Chondrocyte (in vitro differentiated cells): Measurements from ENCODE around the gene CAB39. TPM values are rescaled to one million over a fixed set of nuclear protein-coding genes. Genes with fewer than 3 reads are reported as not detected.

ENCODE experiments used
- DNase-seq: peaks from one replicate; pipeline ENCODE4 v3.0.0; 2021; ENCODE audit warnings: mixed read lengths, low spot score
- H3K27ac Mint-ChIP-seq: one replicate; pipeline ENCODE4 v1.8.0; 2021; ENCODE audit warnings: mild to moderate bottlenecking, moderate library complexity, mixed read lengths; ENCODE audit not compliant: unreplicated experiment
- H3K27me3 Mint-ChIP-seq: 2 replicates; pipeline ENCODE4 v1.8.0; 2021; ENCODE audit warnings: low read depth, mixed read lengths
- H3K36me3 Mint-ChIP-seq: 2 replicates; pipeline ENCODE4 v1.8.0; 2021; ENCODE audit warnings: low read depth, mixed read lengths
- H3K4me1 Mint-ChIP-seq: 2 replicates; pipeline ENCODE4 v1.8.0; 2021; ENCODE audit warnings: low read depth, mild to moderate bottlenecking, mixed read lengths
- H3K4me3 Mint-ChIP-seq: one replicate; pipeline ENCODE4 v1.8.0; 2021; ENCODE audit warnings: mild to moderate bottlenecking, moderate library complexity, mixed read lengths; ENCODE audit not compliant: unreplicated experiment
- H3K9me3 Mint-ChIP-seq: 2 replicates; pipeline ENCODE4 v1.8.0; 2021; ENCODE audit warnings: low read depth, mixed read lengths
- CTCF ChIP-seq: fragments of 200-600 bp; sonication (generic); IDR thresholded peaks from 2 replicates; pipeline ENCODE4 v1.5.0; 2021; ENCODE audit warnings: antibody characterized with exemption, mild to moderate bottlenecking, moderate library complexity
- total RNA-seq: library from RNA; stranded (reverse); gene quantifications from 3 replicates; pipeline ENCODE4 v1.2.1, GENCODE V29; 2021

CAB39 gene
- total RNA-seq, 1 donor from 2014 or later, result 33.4 TPM

- Mint-ChIP-seq H3K4me3 (no peak overlapping the region), H3K27me3 (no peaks in the 10 kb centered on the region), H3K36me3 (peaks cover 13% of the 10 kb centered on the region), H3K27ac (no peak overlapping the region), H3K9me3 (peaks cover 9% of the 10 kb centered on the region), H3K4me1 (peaks cover 52% of the 10 kb centered on the region)
- no peak for TF ChIP-seq CTCF
- no peak for DNase-seq
Measured at GRCh38 chr2:230779607-230780006, 67.0 kb downstream of the CAB39 start.

- DNase-seq, result no peak
- H3K27me3 Mint-ChIP-seq, result no peaks in the 10 kb centered on the region
- peaks cover 15% of the 10 kb centered on the region for H3K9me3 Mint-ChIP-seq
- H3K27ac Mint-ChIP-seq, result peak overlapping the region; percentile 37
- TF ChIP-seq CTCF, result no peak
- H3K36me3 Mint-ChIP-seq, result peaks cover 15% of the 10 kb centered on the region
- no peak overlapping the region for H3K4me3 Mint-ChIP-seq
- H3K4me1 Mint-ChIP-seq, result peaks cover 46% of the 10 kb centered on the region
Measured at GRCh38 chr2:230781130-230781797, 68.6 kb downstream of the CAB39 start.

DNA sequence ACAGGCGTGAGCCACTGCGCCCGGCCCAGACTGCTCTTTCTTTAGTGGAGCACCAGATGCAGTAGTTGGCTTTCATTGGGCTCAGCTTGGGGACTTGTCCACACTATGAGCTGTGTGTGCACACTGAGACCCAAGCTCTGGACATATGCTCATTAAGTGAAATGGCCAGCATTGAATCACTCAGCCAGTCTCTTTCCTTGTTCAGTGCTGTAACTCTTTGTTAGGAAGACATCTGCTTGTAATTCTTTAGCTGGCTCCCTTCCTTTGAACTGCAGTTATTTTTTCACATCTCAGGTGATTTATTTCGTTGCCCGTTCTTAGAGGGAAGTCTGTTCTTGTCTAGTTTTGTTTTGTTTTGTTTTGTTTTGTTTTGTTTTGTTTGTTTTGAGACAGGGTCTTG lies 70.5 kb downstream of the CAB39 start:
- Mint-ChIP-seq H3K9me3 (peaks cover 20% of the 10 kb centered on the region), H3K4me1 (peaks cover 39% of the 10 kb centered on the region), H3K27me3 (no peaks in the 10 kb centered on the region), H3K27ac (no peak overlapping the region), H3K36me3 (peaks cover 16% of the 10 kb centered on the region), H3K4me3 (no peak overlapping the region)
- TF ChIP-seq CTCF, result no peak
- DNase-seq, result no peak

- Mint-ChIP-seq H3K4me3 (no peak overlapping the region), H3K27ac (no peak overlapping the region), H3K27me3 (no peaks in the 10 kb centered on the region), H3K9me3 (peaks cover 32% of the 10 kb centered on the region), H3K36me3 (peaks cover 25% of the 10 kb centered on the region), H3K4me1 (peaks cover 28% of the 10 kb centered on the region)
- DNase-seq, result no peak
- no peak for TF ChIP-seq CTCF
Measured at GRCh38 chr2:230784795-230785194, 72.2 kb downstream of the CAB39 start.

DNA sequence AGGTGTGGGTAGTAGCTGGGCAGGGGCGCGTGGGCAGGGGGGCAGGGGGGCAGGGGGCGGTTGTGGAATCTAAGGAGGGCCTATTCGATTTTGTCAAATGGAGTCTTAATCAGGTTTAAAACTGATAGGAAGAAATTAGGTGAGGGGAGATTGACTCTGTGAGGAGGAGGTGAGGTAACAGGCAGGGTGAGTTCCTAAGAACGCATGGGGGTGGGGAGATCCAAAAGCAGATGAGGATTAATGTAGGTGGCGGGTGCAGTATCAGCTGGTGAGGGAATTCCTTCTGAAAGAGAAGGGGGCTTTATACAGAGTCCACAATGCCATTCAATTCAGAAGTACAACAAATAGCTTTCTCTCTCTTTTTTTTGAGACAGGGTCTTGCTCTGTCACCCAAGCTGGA lies 72.7 kb downstream of the CAB39 start:
- no peak overlapping the region for H3K27ac Mint-ChIP-seq
- H3K36me3 Mint-ChIP-seq, result peaks cover 28% of the 10 kb centered on the region
- peaks cover 30% of the 10 kb centered on the region for H3K4me1 Mint-ChIP-seq
- DNase-seq, result no peak
- peaks cover 34% of the 10 kb centered on the region for H3K9me3 Mint-ChIP-seq
- H3K27me3 Mint-ChIP-seq, result no peaks in the 10 kb centered on the region
- H3K4me3 Mint-ChIP-seq, result no peak overlapping the region
- no peak for TF ChIP-seq CTCF
